KMS-11 (cell line): ENCODE measurements around the gene KCTD1.

Source experiments
- H2AFZ ChIP-seq: fragments of 200-600 bp; sonication (generic); 2 replicates; pipeline ENCODE4 v1.6.1; 2016; ENCODE audit warnings: antibody characterized with exemption, mixed run types, low read depth
- H3K27ac ChIP-seq: fragments of 200-600 bp; sonication (generic); 2 replicates; pipeline ENCODE4 v1.6.1; 2016; ENCODE audit warnings: mild to moderate bottlenecking, mixed run types
- H3K27me3 ChIP-seq: fragments of 200-600 bp; sonication (generic); 2 replicates; pipeline ENCODE4 v1.6.1; 2017; ENCODE audit warnings: mild to moderate bottlenecking, low read depth, mixed run types, moderate library complexity; ENCODE audit not compliant: insufficient read depth
- H3K36me3 ChIP-seq: fragments of 200-600 bp; sonication (generic); 2 replicates; pipeline ENCODE4 v1.6.1; 2017; ENCODE audit warnings: mild to moderate bottlenecking, mixed run types; ENCODE audit not compliant: insufficient read depth
- H3K4me1 ChIP-seq: fragments of 200-600 bp; sonication (generic); 2 replicates; pipeline ENCODE4 v1.6.1; 2016; ENCODE audit warnings: mild to moderate bottlenecking, low read depth, mixed run types; ENCODE audit not compliant: poor library complexity, severe bottlenecking
- H3K4me2 ChIP-seq: fragments of 200-600 bp; sonication (generic); 2 replicates; pipeline ENCODE4 v1.7.0; 2016; ENCODE audit warnings: mild to moderate bottlenecking, mixed run types
- H3K4me3 ChIP-seq: fragments of 200-600 bp; sonication (generic); IDR thresholded peaks from 2 replicates; pipeline ENCODE4 v1.6.1; 2017; ENCODE audit warnings: low read depth, low read length, mixed read lengths; ENCODE audit not compliant: insufficient read depth
- H3K79me2 ChIP-seq: fragments of 200-600 bp; sonication (generic); 2 replicates; pipeline ENCODE4 v1.6.1; 2016; ENCODE audit warnings: low read depth, mixed run types; ENCODE audit not compliant: insufficient read depth
- H3K9ac ChIP-seq: fragments of 200-600 bp; sonication (generic); 2 replicates; pipeline ENCODE4 v1.6.1; 2016; ENCODE audit warnings: mild to moderate bottlenecking, mixed run types
- H4K20me1 ChIP-seq: fragments of 200-600 bp; sonication (generic); 2 replicates; pipeline ENCODE4 v1.6.1; 2016; ENCODE audit warnings: mild to moderate bottlenecking, mixed run types; ENCODE audit not compliant: insufficient read depth
- CTCF ChIP-seq: fragments of 200-600 bp; sonication (generic); conservative IDR thresholded peaks from 2 replicates; pipeline ENCODE4 v1.6.1; 2017; ENCODE audit warnings: low read depth, mild to moderate bottlenecking, antibody characterized with exemption, low read length, moderate library complexity, mixed read lengths

Gene KCTD1

GRCh38 chr18:26421503-26421902 lies 126.8 kb downstream of the KCTD1 start:
- Histone ChIP-seq H3K4me3 (no peak overlapping the region), H4K20me1 (no peaks in the 10 kb centered on the region), H3K4me2 (no peak overlapping the region), H3K79me2 (no peaks in the 10 kb centered on the region), H3K9ac (no peak overlapping the region), H2AFZ (no peak overlapping the region), H3K36me3 (no peaks in the 10 kb centered on the region), H3K27ac (no peak overlapping the region), H3K27me3 (no peaks in the 10 kb centered on the region), H3K4me1 (peaks cover 17% of the 10 kb centered on the region)
- no peak for TF ChIP-seq CTCF

GRCh38 chr18:26419746-26420145 lies 128.6 kb downstream of the KCTD1 start:
- Histone ChIP-seq H3K79me2 (no peaks in the 10 kb centered on the region), H2AFZ (no peak overlapping the region), H4K20me1 (no peaks in the 10 kb centered on the region), H3K27ac (no peak overlapping the region), H3K9ac (no peak overlapping the region), H3K27me3 (no peaks in the 10 kb centered on the region), H3K4me2 (no peak overlapping the region), H3K4me3 (no peak overlapping the region), H3K4me1 (peaks cover 14% of the 10 kb centered on the region), H3K36me3 (no peaks in the 10 kb centered on the region)
- TF ChIP-seq CTCF, result no peak

- Histone ChIP-seq H3K36me3 (no peaks in the 10 kb centered on the region), H4K20me1 (no peaks in the 10 kb centered on the region), H3K79me2 (no peaks in the 10 kb centered on the region), H3K4me1 (peaks cover 10% of the 10 kb centered on the region), H3K27ac (no peak overlapping the region), H3K9ac (no peak overlapping the region), H3K4me2 (no peak overlapping the region), H3K27me3 (no peaks in the 10 kb centered on the region), H3K4me3 (no peak overlapping the region), H2AFZ (no peak overlapping the region)
- no peak for TF ChIP-seq CTCF
Observed at GRCh38 chr18:26418225-26418624, 130.1 kb downstream of the KCTD1 start.

GRCh38 chr18:26417190-26417589 lies 131.2 kb downstream of the KCTD1 start:
- no peaks in the 10 kb centered on the region for H3K36me3 ChIP-seq
- H3K4me3 ChIP-seq, result no peak overlapping the region
- no peak overlapping the region for H3K27ac ChIP-seq
- peaks cover 10% of the 10 kb centered on the region for H3K4me1 ChIP-seq
- H3K4me2 ChIP-seq, result no peak overlapping the region
- H3K79me2 ChIP-seq, result no peaks in the 10 kb centered on the region
- no peaks in the 10 kb centered on the region for H3K27me3 ChIP-seq
- no peak overlapping the region for H3K9ac ChIP-seq
- no peak for TF ChIP-seq CTCF
- H4K20me1 ChIP-seq, result no peaks in the 10 kb centered on the region
- H2AFZ ChIP-seq, result no peak overlapping the region
